NCI-H748 treated with DMSO at 0.1 percent for 48 hours (cell line): Measurements from ENCODE around the gene SLC17A9.

Experiments used
- DNase-seq: peaks from one replicate; lab custom pipeline; 2025; lab: John Stamatoyannopoulos, UW

SLC17A9 gene

DNA sequence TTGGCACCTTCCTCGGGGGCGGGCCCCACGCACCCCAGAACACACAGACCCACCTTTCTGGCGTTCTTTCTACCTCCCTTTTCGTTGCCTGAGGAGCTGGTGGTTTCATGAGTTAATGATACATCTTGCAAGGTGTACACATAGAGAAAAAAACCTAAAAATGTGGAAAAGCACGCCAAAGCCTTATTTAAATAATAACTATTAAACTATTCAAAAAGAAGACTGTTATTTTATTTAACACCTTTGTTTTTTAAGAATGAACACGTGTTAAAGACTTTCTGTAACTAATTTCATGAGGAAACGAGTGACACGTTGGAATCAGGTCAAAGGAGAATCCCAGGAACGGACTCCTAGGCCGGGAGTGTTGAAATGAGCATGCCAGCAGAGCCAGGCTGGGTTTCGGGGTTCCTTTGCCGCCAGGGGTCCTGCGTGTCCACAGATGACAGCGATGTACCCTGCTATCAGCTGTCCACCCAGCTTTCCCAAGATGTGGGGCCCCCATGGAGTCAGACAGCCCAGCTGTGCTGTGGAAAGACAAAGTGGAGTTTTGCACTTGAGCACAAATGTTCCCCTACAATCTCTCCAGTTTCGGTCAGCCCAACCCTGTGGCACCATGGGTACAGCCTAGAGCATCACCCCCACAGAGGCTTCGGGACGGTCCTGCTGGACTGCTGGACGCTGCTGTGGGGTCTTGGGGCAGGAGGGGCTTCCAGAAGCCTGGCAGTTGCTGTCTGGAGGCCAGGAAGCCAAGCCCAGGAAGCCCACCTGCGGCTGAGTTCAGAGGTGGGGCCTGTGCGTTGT, 16.1 kb downstream of the SLC17A9 start:
- DNase-seq = no peak

DNA sequence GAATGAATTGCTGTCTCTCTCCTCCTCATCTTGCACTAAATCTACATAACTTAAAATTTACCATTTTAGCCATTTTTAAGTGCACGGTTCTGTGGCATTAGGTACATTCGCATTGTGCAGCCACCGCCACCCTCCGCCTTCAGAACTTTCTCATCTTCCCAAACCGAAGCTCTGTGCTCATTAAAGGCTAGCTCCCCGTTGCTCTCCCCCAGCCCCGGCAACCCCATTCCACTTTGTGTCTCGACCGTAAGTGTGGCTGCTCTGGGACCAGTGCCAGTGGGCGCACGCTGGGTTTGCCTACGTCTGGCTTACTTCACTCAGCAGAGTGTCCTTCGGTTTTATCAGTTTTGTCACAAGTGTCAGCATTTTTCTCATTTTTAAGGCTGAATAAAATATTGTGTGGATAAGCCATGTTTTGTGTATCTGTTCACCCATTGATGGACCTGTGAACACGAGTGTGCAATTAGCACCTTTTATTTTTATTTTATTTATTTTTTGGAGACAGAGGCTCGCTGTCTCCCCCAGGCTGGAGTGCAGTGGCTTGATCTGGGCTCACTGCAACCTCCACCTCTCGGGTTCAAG, 16.8 kb downstream of the SLC17A9 start:
- no peak for DNase-seq

DNA sequence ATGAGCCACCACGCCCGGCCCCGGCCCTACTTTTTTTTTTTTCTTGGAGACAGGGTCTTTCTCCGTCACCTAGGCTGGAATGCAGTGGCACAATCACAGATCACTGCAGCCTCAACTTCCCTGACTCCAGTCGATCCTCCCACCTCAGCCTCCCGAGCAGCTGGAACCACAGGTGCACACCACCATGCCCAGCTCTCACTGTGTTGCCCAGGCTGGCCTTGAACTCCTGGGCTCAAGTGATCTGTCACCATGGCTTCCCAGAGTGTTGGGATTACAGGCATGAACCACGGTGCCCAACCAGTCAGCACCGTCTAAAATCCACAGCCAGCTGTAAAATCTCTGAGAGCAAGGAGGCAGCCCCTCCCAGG, 17.4 kb downstream of the SLC17A9 start:
- no peak for DNase-seq

DNA sequence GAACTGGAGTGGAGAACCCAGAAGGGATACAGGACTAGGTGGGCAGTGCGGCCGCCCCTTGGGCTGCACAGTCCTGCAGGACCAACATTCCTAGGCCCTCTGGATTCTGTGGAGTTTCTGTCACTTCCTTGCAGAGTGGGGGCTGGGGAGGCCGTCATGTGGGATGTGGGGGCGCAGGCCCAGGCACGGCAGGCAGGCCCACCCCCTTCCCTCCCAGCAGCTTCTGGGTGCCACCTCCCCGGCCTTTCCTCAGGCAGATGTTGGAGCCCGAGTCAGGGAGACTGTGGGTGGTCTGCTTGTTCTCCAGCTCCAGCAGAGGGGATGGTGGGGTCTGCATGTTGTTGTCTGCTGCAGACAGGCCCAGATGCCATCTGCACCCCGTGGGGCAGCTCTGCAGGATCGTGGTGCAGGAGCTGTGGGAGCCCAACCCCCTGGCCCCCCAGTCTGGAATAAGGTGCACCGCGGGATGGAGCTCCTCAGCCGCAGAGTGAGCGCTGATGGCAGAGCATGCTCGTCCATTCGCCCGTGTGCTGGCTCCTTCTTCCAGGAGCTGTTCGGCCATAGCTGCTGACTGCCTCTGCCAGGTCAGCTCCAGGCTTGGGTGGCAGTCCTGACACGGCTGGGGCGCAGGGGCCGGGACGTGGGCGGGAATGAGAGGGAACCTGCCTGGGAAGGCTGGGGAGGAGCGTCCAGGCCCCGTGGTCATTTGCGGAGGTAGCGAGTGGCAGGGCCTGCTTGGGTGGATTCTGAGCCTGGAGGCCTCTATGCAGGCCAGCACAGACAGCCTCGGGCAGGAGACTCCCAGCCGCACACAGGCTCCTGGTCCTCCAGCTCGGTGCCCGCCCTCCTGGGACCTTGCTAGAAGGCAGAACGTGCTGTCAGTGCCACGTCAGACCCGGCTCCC, 18.1 kb downstream of the SLC17A9 start:
- DNase-seq = no peak

DNA sequence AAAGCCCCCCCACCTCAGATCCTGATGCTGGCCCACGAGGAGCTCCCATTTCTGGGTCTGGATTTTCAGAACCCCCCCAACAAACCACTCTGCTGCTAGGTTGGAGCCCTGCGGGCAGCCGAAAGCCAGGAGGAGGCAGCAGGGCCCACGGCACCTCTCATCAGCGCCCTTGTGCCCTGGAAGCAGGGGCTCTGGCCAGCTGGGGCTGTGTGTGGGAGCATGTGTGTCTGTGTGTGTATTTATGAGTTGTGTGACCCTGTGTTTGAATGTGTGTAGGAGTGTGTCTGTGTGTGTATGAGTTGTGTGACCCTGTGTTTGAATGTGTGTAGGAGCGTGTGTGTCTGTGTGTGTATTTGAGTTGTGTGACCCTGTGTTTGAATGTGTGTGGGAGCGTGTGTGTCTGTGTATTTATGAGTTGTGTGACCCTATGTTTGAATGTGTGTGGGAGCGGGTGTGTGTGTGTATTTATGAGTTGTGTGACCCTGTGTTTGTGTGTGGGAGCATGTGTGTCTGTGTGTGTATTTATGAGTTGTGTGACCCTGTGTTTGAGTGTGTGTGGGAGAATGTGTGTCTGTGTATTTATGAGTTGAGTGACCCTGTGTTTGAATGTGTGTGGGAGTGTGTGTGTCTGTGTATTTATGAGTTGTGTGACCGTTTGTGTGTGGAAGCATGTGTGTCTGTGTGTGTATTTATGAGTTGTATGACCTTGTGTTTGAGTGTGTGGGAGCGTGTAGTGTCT, 18.9 kb downstream of the SLC17A9 start:
- DNase-seq = no peak

DNA sequence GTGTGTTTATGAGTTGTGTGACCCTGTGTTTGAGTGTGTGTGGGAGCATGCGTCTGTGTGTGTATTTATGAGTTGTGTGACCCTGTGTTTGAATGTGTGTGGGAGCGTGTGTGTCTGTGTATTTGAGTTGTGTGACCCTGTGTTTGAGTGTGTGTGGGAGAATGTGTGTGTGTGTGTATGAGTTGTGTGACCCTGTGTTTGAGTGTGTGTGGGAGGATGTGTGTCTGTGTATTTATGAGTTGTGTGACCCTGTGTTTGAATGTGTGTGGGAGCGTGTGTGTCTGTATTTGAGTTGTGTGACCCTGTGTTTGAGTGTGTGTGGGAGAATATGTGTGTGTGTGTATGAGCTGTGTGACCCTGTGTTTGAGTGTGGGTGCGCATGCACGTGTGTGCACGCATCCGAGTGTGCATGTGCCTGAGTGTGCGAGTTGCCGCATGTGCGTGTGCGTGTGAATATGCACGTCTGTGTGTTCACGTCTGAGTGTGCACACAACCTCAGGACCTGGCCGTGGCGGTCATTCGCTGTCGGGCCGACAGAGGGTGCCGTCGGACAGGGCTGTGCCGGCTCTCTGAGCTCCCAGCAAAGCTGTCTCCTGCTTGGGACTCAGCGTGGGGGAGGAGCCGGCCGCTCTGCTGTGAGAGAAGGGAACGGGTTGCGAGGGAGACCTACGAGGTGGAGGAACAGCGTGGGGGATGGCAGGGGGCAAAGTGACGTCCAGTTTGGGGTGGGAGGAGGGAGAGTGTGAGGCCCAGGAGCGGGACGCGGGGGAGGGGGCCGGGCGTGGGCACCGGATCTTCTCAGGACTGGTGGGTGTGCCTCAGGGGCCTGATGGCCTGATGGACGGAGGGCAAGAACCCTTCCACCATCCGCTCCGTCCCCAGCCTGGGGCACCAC, 19.7 kb downstream of the SLC17A9 start:
- peak; percentile 43 for DNase-seq

DNA sequence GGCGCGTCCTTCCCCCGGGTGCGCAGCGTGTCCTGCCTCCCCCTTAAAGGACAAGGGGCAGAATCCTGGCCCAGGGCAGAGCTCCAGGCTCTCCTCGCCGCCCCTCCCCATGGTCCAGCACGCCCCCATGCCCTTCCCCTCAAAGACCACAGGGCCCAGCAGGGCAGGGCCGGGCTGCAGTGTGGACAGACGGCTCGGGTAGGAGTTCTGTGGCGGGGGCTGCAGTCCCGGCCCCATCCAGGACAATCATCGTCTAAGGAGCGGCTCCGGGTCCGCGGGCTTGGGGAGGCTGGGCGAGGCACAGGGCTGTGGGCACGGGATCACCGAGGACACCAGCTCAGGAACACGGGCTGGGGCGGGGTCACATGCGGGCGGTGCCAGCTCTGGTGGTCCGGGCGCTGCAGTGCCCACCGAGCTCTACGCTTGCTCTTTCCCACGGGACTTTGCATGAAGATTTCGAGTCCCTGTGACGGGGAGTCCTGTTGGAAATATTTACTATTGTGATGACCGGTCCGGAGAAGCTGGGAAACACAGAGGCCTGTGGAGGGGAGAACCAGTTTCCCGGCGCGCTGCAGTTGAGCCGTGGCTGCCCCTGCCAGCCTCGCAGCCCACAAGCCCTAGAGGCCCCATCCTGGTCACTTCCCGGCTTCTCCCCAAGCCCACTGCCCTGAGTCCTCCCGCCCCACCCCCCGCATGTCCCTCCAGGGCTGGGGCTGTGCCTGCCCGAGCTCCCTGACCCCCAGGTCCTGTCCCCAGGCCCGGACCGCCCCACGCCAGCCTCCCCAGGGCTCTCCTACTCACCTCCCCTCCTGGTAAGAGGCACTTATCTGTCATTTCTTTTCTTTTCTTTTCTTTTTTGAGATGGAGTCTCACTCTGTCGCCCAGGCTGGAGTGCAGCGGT, 20.6 kb downstream of the SLC17A9 start:
- DNase-seq = no peak

DNA sequence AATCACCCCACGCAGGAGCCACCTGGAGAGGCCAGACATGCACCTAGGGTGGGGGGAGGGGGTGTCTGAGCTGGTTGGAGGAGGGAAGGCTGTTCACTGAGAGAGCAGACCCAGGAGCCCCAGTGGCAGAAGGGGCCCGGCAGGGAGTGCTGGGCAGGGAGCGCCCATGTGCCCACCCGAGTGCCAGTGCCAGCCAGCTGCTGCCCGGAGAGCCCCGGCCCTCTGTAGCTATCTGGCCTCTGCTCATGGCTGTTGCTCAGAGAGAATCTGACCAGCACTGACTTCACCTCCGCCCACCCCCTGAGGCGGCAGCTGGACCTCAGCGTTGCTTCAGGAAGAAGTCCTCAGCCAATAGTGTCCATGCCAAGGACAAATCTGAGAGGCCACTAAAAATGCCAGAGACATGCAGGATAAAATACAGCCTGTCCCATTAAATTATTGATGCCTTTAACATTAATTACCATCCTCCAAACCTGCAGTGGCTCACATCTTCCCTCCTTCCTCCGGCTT, 22.8 kb downstream of the SLC17A9 start:
- DNase-seq = no peak

DNA sequence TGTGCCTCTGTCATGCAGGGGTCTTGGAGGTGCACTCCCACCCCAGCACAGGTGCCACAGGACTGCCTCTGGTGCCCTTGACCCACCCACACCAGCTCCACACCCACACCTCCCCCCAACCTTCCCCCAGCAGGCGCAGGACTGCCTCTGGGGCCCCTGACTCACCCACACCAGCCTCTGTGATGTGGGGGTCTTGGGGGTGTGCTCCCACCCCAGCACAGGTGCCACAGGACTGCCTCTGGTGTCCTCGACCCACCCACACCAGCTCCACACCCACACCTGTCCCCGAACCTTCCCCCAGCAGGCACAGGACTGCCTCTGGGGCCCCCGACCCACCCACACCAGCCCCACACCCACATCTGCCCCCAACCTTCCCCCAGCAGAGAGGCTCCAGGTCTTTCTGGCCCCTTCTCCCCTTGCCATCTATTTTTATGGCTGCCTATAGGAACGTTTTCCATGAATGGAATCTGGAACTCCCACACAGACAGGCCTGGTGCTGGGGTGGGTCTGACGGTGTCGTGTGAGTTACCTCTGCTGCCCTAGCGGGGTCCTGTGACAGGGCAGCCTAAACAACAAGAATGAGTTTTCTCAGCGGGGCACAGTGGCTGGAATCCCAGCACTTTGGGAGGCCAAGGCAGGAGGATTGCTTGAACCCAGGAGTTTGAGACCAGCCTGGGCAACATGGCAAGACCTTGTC, 23.5 kb downstream of the SLC17A9 start:
- DNase-seq = no peak

DNA sequence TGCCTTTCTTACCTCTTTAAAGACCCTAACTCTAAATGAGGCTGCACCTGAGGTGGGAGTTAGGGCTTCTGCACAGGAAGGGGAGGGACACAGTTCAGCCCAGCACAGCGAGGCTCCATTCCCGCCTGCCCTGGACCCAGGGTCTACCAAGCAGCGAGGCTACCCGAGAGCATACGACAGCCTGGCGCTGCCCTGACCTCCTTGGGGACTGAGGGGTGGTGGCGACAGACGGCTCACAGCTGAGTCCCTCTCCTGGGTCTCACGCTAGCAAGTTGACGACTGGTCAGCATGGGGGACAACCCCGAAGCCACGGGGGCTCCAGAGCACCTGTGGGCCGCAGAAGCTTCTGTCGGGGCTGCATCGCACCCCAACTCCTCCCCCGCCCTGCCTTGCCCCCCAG, 24.4 kb downstream of the SLC17A9 start:
- no peak for DNase-seq

DNA sequence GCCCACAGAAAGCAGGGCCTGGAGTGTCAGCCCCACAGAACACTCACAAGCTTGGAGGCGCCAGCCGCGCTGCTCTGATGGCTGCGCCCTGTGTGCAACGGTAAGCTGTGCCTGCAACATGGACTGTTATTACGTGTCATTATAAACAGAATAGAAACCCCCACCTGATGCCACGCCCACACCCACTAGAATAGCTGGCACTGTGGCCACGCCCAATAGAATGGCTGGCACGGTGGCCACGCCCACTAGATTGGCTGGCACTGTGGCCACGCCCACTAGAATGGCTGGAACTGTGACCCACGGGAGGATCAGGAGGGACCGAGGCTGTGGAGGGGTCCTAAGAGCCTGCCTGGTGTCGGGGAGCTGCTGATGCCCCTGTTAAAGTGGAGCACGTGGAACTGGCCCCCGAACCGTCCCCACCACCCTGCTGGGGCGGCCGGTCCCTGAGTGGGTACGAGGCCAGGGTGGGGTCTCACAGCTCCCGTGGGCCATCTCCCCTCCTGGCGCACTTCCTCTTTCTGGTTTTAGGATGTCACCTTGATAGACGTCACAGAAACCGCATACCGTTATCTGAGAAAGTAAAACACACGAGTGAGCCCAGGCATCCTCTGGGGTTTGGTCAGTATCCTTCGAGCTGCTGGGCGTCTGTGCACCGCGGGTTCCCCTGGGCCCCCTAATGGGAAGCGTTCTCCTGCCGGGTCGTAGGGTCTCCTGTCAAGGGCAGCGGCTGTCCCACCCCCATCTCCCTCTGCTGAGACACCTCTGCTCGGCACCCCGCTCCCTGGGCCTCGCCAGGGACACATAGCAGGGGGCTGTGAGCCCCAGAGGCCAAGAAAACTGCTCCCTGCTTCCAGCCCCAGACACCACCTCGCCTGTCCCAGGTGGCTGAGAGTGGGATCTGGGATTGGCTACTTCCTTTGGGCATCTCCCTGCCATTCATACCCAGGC, 25.4 kb downstream of the SLC17A9 start:
- peak; percentile 43 for DNase-seq

DNA sequence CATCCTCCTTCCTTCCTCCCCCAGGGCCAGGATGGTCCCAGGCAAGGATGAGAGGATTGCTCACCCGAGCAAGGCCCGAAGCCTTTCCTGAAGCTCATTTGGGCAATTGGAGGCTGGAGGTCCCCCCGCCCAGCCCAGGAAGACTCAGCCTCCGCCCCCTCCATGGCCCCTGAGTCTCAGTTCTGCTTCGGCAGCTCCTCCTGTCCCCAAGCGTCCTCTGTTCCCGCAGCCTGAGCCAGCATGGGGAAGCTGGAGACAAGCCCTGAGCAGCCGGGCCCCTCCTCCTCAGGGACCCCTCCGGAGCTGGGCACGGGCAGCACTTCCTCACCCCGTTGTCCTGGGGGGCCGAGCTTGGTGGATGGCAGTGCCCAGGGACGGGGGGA, 26.0 kb downstream of the SLC17A9 start:
- DNase-seq = no peak

DNA sequence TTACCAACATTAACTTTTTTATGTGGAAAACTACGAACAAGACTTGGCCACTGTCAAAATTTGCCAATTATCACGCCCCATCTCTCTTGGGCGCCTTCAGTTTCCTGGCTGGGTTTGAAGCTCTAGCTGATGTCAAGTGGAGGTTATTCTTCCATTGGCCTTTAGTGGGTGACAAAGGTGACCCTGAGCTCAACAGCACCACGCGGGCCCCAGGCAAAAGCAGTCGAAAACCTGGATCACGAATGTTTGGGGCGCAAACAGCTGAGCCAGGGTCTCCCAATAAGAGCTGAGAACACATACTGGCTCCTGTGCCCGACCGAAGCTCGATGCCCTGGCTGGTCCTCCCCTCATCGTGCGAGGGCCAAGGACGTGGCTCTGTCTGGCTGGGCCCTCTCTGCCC, 26.8 kb downstream of the SLC17A9 start:
- DNase-seq = no peak

DNA sequence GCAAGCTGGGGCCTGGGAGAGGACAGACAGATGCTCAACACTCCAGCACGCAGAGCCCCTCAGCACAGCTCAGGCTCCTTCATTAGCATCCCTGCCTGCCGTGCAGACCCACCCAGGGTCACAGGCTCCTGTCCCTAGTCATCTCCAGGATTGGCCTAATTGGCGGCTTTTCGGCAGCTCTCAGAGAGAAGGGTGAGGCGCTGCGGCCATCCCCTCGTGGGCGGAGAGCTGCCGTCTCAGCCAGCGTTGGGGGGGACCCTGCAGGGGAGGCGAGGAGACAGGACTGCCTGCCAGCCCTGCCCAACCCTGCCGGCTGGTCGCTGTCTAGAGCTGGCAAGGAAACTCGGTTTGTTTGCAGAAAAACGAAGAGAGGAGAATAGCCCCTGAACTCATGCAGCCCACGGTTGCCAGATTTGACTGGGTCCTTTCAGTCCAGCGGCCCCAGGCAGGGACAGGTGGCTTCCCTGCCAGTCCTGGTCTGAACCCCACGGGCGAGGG, 27.4 kb downstream of the SLC17A9 start:
- no peak for DNase-seq

DNA sequence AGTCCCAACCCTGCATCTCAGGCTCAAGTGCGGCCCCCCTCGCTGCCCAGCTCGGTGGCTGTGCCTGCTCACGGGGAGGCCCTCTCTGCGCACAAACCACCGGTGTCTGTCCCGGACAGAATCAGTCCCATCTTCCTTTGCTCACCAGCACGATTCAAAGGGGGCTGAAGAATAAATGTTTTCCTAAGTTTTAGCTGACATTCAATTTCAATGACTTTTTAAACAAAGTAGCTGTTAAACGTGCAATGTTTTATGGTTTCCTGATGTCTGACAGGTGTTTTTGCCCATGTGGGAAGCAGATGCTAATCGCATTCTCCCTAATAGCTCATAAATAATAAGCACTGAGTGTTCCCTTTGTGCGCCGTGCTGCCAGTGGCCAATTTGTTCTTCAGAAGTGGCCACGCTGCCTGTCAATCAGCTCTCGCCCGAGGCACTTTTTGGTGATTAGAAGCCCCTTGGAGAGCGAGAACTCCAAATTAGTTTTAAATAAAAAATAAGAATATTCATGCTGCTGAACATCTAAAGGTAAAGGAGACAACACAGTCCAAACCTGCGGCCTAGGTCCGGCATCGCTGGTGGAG, 28.0 kb downstream of the SLC17A9 start:
- DNase-seq = peak; percentile 83

DNA sequence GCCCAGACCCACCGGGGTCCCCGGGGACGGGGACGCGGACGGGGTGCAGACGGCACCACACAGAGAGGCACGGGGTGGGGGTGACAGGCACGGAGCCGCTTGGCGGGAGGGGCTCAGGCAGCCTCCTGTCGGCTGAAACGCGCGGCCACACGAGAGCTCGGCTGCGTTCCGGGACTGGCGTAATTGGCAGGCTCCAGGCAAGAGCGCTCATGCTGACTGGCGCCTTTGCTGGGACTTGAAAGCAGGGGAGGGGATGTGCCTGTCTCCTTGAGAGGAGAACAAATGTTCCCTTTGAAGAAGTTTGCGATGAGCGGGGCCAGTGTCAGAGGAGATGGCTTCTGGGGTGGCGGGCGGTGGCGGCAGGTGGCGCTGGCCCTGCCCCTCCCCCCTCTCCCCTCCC, 28.5 kb downstream of the SLC17A9 start:
- DNase-seq = no peak
